Measurements from ENCODE around the gene LOXL3.

Gene LOXL3

GRCh38 chr2:74499267-74499939, 54.3 kb downstream of the LOXL3 start, which contains the start of gene LBX2:
LBX2 (minus strand) TSS chr2:74499603; CDS start chr2:74499537, 66 bp downstream.
- peak within 1 kb of the TSS; percentile 26 for H3K4me3 ChIP-seq (ENCODE audit: low read depth, low read length)
- no peak for TF ChIP-seq CTCF (IDR thresholded peaks at IDR 0.05; ENCODE audit: borderline replicate concordance, insufficient read depth, low read depth, low read length)

- H3K4me3 ChIP-seq (ENCODE audit: low read depth, low read length), result peak overlapping the region; percentile 26
- TF ChIP-seq CTCF (IDR thresholded peaks at IDR 0.05; ENCODE audit: borderline replicate concordance, insufficient read depth, low read depth, low read length), result no peak
Measured at GRCh38 chr2:74498500-74499266, 55.1 kb downstream of the LOXL3 start.

- peak overlapping the region; percentile 26 for H3K4me3 ChIP-seq (ENCODE audit: low read depth, low read length)
- TF ChIP-seq CTCF (IDR thresholded peaks at IDR 0.05; ENCODE audit: borderline replicate concordance, insufficient read depth, low read depth, low read length), result no peak
Measured at GRCh38 chr2:74497777-74498499, 55.8 kb downstream of the LOXL3 start.

GRCh38 chr2:74496997-74497776, 56.6 kb downstream of the LOXL3 start:
- TF ChIP-seq CTCF (IDR thresholded peaks at IDR 0.05; ENCODE audit: borderline replicate concordance, insufficient read depth, low read depth, low read length), result no peak

GRCh38 chr2:74495440-74495839, 58.3 kb downstream of the LOXL3 start:
- H3K4me3 ChIP-seq (ENCODE audit: low read depth, low read length), result no peak overlapping the region
- no peak for TF ChIP-seq CTCF (IDR thresholded peaks at IDR 0.05; ENCODE audit: borderline replicate concordance, insufficient read depth, low read depth, low read length)

More at GRCh38 chr2:74496997-74497776, 56.6 kb downstream of the LOXL3 start:
- no peak overlapping the region for H3K4me3 ChIP-seq (ENCODE audit: low read depth, low read length)

- H3K4me3 ChIP-seq (ENCODE audit: low read depth, low read length), result no peak overlapping the region
- no peak for TF ChIP-seq CTCF (IDR thresholded peaks at IDR 0.05; ENCODE audit: borderline replicate concordance, insufficient read depth, low read depth, low read length)
Measured at GRCh38 chr2:74493546-74493945, 60.2 kb downstream of the LOXL3 start.
